ENCODE data around the gene FBLN5. TPM values are rescaled to one million over a fixed set of nuclear protein-coding genes. Genes with fewer than 3 reads are reported as not detected.

The FBLN5 gene, protein sequence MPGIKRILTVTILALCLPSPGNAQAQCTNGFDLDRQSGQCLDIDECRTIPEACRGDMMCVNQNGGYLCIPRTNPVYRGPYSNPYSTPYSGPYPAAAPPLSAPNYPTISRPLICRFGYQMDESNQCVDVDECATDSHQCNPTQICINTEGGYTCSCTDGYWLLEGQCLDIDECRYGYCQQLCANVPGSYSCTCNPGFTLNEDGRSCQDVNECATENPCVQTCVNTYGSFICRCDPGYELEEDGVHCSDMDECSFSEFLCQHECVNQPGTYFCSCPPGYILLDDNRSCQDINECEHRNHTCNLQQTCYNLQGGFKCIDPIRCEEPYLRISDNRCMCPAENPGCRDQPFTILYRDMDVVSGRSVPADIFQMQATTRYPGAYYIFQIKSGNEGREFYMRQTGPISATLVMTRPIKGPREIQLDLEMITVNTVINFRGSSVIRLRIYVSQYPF
- total RNA-seq (2013) = 0.23 TPM
- polyA plus RNA-seq (under 1 TPM in 1 of 3 donors, not detected in 2; 0.16 TPM), polyA minus RNA-seq (not detected in 2 replicates), total RNA-seq (0 to 1.7 (median 0.14) reads per million in 11 experiments)

DNA sequence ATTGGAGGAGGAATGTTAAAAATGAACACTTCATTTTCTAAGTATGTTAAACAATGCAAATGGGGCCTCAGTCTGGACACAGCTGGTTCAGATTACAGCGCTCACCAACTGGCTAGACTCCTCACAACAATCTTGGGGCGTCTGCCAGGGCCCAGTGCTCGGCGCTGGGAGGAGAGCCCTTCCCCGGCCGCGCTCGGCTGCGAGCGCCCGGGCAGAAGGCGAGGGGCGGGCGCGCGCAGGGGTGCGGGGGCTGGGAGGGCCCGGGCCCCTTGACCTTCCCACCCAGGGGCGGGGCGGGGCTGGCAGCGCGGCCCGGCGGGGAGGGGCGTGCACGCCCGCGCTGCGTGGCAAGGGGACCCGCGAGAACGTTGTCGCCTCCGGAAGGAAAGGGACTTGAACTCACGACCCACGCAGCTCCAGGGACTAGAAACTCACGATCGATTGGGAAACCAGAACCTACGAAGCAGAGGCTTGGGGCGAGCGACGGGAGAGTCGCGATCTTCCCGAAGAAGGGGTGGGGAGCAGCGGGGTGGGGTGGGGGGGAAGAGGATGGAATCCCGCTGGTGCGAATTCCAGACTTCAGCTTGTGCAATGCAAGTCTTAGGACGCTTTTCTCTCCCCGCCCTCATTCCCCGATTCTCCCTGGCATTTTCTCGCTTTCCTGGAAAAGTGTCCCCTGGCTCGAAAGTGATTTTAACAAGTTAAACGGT, at the start of gene FBLN5:
Gene FBLN5 (minus strand): TSS at position 220 of the 710 bp plus-strand sequence. CDS start 465 bp downstream, outside the sequence.
- intact Hi-C loops (cut with micrococcal nuclease) = no loop called here
- Histone ChIP-seq H3K4me2 (replicated peaks; ENCODE audit: extremely low read depth, low read length, poor library complexity, severe bottlenecking) (peak within 1 kb of the TSS; percentile 88), H3K79me2 (ENCODE audit: insufficient read depth, low read length) (no peaks in the 10 kb centered on the region), H3K4me1 (ENCODE audit: control insufficient read depth in 1 of 2, insufficient read depth in 2 of 2, low read length in 2 of 2) (peaks cover 14 to 17% of the 10 kb centered on the region in 2 donors), H3K4me3 (replicated peaks in 1 of 3; ENCODE audit: low read depth in 2 of 3, low read length in 3 of 3) (peak within 1 kb of the TSS; percentile 36 to 73 (median 39)), H4K20me1 (ENCODE audit: insufficient read depth, low read length) (no peaks in the 10 kb centered on the region), H2AFZ (ENCODE audit: insufficient read depth, low read depth, low read length, poor library complexity, severe bottlenecking) (peak within 1 kb of the TSS; percentile 66), H3K27me3 (ENCODE audit: control insufficient read depth in 2 of 2, insufficient read depth in 2 of 2, low read length in 2 of 2) (peaks cover 7 to 16% of the 10 kb centered on the region in 2 donors), H3K9me3 (replicated peaks in 1 of 2; ENCODE audit: control insufficient read depth in 1 of 2, insufficient read depth in 1 of 2, low read length in 2 of 2) (no peaks in the 10 kb centered on the region), H3K36me3 (replicated peaks in 1 of 2; ENCODE audit: control insufficient read depth in 1 of 2, insufficient read depth in 2 of 2, low read length in 2 of 2) (no peaks in the 10 kb centered on the region), H3K27ac (ENCODE audit: low read depth in 1 of 2, low read length in 2 of 2) (no peak within 1 kb of the TSS), H3K9ac (ENCODE audit: insufficient read depth, low read length, poor library complexity, severe bottlenecking) (peak within 1 kb of the TSS; percentile 61)
- Mint-ChIP-seq H3K27me3 (ENCODE audit: low read depth in 3 of 3) (peaks cover 6 to 21% (median 14%) of the 10 kb centered on the region in 3 donors), H3K4me1 (peaks cover 19% of the 10 kb centered on the region), H3K27ac (peak within 1 kb of the TSS in 1 of 7 donors; percentile 14), H3K9me3 (peaks cover 0 to 2% (median 0%) of the 10 kb centered on the region in 7 donors), H3K4me3 (peak within 1 kb of the TSS; percentile 75 to 97), H3K36me3 (no peaks in the 10 kb centered on the region)
- DNase-seq = no peak
- TF ChIP-seq, protein P1, sequence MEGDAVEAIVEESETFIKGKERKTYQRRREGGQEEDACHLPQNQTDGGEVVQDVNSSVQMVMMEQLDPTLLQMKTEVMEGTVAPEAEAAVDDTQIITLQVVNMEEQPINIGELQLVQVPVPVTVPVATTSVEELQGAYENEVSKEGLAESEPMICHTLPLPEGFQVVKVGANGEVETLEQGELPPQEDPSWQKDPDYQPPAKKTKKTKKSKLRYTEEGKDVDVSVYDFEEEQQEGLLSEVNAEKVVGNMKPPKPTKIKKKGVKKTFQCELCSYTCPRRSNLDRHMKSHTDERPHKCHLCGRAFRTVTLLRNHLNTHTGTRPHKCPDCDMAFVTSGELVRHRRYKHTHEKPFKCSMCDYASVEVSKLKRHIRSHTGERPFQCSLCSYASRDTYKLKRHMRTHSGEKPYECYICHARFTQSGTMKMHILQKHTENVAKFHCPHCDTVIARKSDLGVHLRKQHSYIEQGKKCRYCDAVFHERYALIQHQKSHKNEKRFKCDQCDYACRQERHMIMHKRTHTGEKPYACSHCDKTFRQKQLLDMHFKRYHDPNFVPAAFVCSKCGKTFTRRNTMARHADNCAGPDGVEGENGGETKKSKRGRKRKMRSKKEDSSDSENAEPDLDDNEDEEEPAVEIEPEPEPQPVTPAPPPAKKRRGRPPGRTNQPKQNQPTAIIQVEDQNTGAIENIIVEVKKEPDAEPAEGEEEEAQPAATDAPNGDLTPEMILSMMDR (IDR thresholded peaks at IDR 0.05) = no peak
- WGBS (ENCODE audit: insufficient coverage) = 6% methylated on average over 38 of the region's 54 CpGs

DNA sequence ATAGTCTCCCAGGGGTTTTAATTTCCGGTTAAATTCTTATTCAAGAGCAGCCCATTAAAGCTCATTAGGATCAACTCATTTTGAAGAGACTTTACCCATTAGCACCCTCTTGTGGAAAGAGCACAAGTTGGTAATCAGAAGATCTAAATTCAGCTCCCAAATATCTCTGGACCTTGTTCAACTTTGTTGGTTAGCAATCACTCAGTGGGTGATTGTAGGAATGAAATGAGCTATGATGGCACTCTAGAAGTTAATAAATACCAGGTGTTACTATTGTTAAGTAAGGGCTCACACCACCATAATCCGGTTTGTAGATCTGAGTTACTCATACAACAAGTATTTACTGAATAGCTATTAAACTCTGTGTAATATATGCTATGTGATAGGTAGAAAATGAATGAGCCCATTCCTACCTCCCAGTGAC, 49.5 kb upstream of the FBLN5 start:
- Histone ChIP-seq H3K27ac (ENCODE audit: low read depth in 1 of 2, low read length in 2 of 2) (no peak overlapping the region), H3K9me3 (replicated peaks in 1 of 2; ENCODE audit: control insufficient read depth in 1 of 2, insufficient read depth in 1 of 2, low read length in 2 of 2) (no peaks in the 10 kb centered on the region), H3K27me3 (ENCODE audit: control insufficient read depth in 2 of 2, insufficient read depth in 2 of 2, low read length in 2 of 2) (no peaks in the 10 kb centered on the region), H3K9ac (ENCODE audit: insufficient read depth, low read length, poor library complexity, severe bottlenecking) (no peak overlapping the region), H4K20me1 (ENCODE audit: insufficient read depth, low read length) (no peaks in the 10 kb centered on the region), H3K4me2 (replicated peaks; ENCODE audit: extremely low read depth, low read length, poor library complexity, severe bottlenecking) (no peak overlapping the region), H3K79me2 (ENCODE audit: insufficient read depth, low read length) (no peaks in the 10 kb centered on the region), H3K36me3 (replicated peaks in 1 of 2; ENCODE audit: control insufficient read depth in 1 of 2, insufficient read depth in 2 of 2, low read length in 2 of 2) (peaks cover 41 to 73% of the 10 kb centered on the region in 2 donors), H2AFZ (ENCODE audit: insufficient read depth, low read depth, low read length, poor library complexity, severe bottlenecking) (no peak overlapping the region), H3K4me1 (ENCODE audit: control insufficient read depth in 1 of 2, insufficient read depth in 2 of 2, low read length in 2 of 2) (no peaks in the 10 kb centered on the region), H3K4me3 (replicated peaks in 1 of 3; ENCODE audit: low read depth in 2 of 3, low read length in 3 of 3) (no peak overlapping the region)
- peaks cover 47 to 64% of the 10 kb centered on the region in 2 donors for H3K36me3 Mint-ChIP-seq
- intact Hi-C loops (cut with micrococcal nuclease) = loop anchor here in 1 of 2 donors (5.0 kb wide), 1 partner anchor 345 kb away; no protein-coding TSS in a partner anchor
- H3K27me3 Mint-ChIP-seq (ENCODE audit: low read depth in 3 of 3) = no peaks in the 10 kb centered on the region
- WGBS (ENCODE audit: insufficient coverage) = no CpG with 5 or more reads among the region's 2 CpGs
- H3K4me3 Mint-ChIP-seq = no peak overlapping the region
- peak overlapping the region in 1 of 7 donors; percentile 70 for H3K27ac Mint-ChIP-seq
- peaks cover 0 to 1% (median 0%) of the 10 kb centered on the region in 7 donors for H3K9me3 Mint-ChIP-seq
- H3K4me1 Mint-ChIP-seq = peaks cover 12% of the 10 kb centered on the region
- TF ChIP-seq, protein P1 (IDR thresholded peaks at IDR 0.05) = peak; percentile 67
- DNase-seq = peak in 2 of 3 donors; percentile 7 to 11

All from CD14-positive monocyte (primary cell).